Upper lobe of left lung (tissue), 4 donors: ENCODE data around the gene MACROD1.

Experiments used
- EP300 ChIP-seq, 4 donors: sonication (generic); formaldehyde crosslinking; IDR thresholded peaks; one replicate each; pipeline ENCODE4 v1.5.1; 2017; ENCODE audit warnings: antibody characterized with exemption in 4 of 4, control low read depth in 2 of 4
- POLR2A ChIP-seq, 4 donors: fragments of 450-650 bp; IDR thresholded peaks; one replicate each; pipeline ENCODE4 v1.5.1; 2016 to 2017; ENCODE audit warnings: antibody characterized with exemption in 4 of 4, mild to moderate bottlenecking in 2 of 4
- POLR2AphosphoS5 ChIP-seq, 2 donors: sonication (generic); formaldehyde crosslinking; IDR thresholded peaks; one replicate each; pipeline ENCODE4 v1.5.1; 2017; ENCODE audit warnings: antibody characterized with exemption in 2 of 2
- TF ChIP-seq, protein P1 (sequence below), 6 experiments: fragments of 450-650 bp in 4 of 6; fragments of 200-600 bp in 2 of 6; sonication (generic) in 2 of 6; IDR thresholded peaks; one replicate each; pipeline ENCODE4 v1.5.1; 2016 to 2019; ENCODE audit warnings: antibody characterized with exemption in 6 of 6

DNA sequence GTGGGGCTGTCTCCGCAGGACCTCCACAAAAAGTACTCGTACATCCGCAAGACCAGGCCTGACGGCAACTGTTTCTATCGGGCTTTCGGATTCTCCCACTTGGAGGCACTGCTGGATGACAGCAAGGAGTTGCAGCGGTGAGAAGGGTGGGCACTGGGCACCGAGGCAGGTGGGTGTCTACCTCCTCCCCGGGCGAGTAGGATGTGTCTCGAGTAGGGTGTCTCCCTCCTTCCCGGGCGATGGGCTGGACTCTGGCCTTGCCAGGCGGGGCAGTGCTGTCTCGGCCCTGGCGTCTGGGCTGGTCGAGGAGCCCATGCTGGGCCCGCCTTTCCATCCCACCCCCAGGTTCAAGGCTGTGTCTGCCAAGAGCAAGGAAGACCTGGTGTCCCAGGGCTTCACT lies 169.4 kb downstream of the MACROD1 start:
- TF ChIP-seq POLR2A (IDR thresholded peaks at IDR 0.05) (no peak), POLR2AphosphoS5 (IDR thresholded peaks at IDR 0.05) (no peak), EP300 (IDR thresholded peaks at IDR 0.05) (no peak)
- TF ChIP-seq, protein P1, sequence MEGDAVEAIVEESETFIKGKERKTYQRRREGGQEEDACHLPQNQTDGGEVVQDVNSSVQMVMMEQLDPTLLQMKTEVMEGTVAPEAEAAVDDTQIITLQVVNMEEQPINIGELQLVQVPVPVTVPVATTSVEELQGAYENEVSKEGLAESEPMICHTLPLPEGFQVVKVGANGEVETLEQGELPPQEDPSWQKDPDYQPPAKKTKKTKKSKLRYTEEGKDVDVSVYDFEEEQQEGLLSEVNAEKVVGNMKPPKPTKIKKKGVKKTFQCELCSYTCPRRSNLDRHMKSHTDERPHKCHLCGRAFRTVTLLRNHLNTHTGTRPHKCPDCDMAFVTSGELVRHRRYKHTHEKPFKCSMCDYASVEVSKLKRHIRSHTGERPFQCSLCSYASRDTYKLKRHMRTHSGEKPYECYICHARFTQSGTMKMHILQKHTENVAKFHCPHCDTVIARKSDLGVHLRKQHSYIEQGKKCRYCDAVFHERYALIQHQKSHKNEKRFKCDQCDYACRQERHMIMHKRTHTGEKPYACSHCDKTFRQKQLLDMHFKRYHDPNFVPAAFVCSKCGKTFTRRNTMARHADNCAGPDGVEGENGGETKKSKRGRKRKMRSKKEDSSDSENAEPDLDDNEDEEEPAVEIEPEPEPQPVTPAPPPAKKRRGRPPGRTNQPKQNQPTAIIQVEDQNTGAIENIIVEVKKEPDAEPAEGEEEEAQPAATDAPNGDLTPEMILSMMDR (IDR thresholded peaks at IDR 0.05), result no peak
